Mucosa of descending colon (tissue), 3 donors: ENCODE data around the gene PHF1. TPM values are rescaled to one million over a fixed set of nuclear protein-coding genes. Genes with fewer than 3 reads are reported as not detected.

Experiments
- ATAC-seq: fragments of 200-7000 bp; cut with Tn5 transposase; one replicate; pipeline ENCODE4 v1.9.1; 2020; ENCODE audit warnings: mild to moderate bottlenecking, moderate library complexity
- DNase-seq, 3 donors: peaks; one replicate each; pipeline ENCODE4 v3.0.0-alpha.2; 2020
- H3K36me3 ChIP-seq: fragments of 200-600 bp; one replicate; pipeline ENCODE4 v1.8.0; 2021; ENCODE audit warnings: low read depth, mild to moderate bottlenecking
- H3K4me1 ChIP-seq: fragments of 200-600 bp; one replicate; pipeline ENCODE4 v1.8.0; 2021; ENCODE audit warnings: low read depth, mild to moderate bottlenecking
- H3K4me3 ChIP-seq: fragments of 200-600 bp; one replicate; pipeline ENCODE4 v1.8.0; 2021; ENCODE audit warnings: mild to moderate bottlenecking
- H3K9me3 ChIP-seq: fragments of 200-600 bp; one replicate; pipeline ENCODE4 v1.8.0; 2021; ENCODE audit warnings: mild to moderate bottlenecking
- intact Hi-C, 2 donors: fragments of 100-400 bp; cut with DNase I in 1 of 2; cut with micrococcal nuclease in 1 of 2; formaldehyde crosslinking; loops; one replicate each; pipeline versions ENCODE4 v1.11.0 to v1.11.1; 2022; cut with DNase I, micrococcal nuclease
- total RNA-seq, 3 donors: library from RNA; stranded (reverse); fragmentation: NEBNext Ultra II Directional in 2 of 3; extraction: Animal tissue kit (Norgen Biotek cat#: 25700) in 2 of 3; gene quantifications; one replicate each; pipeline versions ENCODE4 v1.2.1 to v1.2.4, GENCODE V29; 2021 to 2023
- TF ChIP-seq, protein P1 (sequence below): fragments of 200-600 bp; IDR thresholded peaks from one replicate; pipeline ENCODE4 v1.8.0; 2022; ENCODE audit warnings: antibody characterized with exemption, mild to moderate bottlenecking
- donor health status: DM: no; HTN: no; CAD: no; lungs with moderate emphysema.
- donor health status: DM: no; HTN: no; CAD: no.
- donor health status: DM: no; HTN: yes; CAD: no.

Gene PHF1
- total RNA-seq, 3 donors from 2014 or later: 29.9 to 96.5 (median 38.1) TPM

DNA sequence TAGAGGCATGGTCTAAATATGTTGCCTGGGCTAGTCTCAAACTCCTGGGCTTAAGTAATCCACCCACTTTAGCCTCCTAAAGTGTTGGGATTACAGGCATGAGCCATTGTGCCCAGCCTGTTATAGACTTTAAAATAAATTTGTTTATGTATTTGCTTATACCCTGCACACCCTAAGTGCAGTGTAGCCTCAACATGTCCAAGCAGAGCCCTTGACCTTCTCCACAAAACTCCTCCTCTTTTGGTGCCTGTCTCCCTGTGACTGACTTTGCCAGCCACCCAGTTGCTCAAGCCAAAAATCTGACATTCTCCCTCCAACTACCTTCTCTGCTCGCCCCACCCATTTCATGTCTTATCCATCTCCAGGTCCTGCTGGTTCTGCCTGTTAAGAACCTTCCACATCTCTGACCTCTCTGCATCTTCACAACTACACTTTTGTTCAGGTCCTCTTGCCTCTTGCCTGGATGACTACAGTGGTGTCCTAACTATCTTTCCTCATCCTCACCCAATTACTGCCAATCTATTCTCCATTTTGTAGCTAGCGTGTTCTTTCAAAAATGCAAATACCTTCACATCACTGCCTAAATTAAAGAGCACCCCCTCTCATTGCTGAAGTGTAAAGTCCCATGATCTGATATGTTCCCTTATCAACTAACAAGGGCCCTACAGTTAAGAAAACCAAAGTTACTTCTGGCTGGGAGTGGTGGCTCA is 30.4 kb upstream of the PHF1 start:
- TF ChIP-seq, protein P1, sequence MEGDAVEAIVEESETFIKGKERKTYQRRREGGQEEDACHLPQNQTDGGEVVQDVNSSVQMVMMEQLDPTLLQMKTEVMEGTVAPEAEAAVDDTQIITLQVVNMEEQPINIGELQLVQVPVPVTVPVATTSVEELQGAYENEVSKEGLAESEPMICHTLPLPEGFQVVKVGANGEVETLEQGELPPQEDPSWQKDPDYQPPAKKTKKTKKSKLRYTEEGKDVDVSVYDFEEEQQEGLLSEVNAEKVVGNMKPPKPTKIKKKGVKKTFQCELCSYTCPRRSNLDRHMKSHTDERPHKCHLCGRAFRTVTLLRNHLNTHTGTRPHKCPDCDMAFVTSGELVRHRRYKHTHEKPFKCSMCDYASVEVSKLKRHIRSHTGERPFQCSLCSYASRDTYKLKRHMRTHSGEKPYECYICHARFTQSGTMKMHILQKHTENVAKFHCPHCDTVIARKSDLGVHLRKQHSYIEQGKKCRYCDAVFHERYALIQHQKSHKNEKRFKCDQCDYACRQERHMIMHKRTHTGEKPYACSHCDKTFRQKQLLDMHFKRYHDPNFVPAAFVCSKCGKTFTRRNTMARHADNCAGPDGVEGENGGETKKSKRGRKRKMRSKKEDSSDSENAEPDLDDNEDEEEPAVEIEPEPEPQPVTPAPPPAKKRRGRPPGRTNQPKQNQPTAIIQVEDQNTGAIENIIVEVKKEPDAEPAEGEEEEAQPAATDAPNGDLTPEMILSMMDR: no peak
- intact Hi-C loops: no loop called here
- DNase-seq (no peak), ATAC-seq (no peak)
- H3K9me3 ChIP-seq: no peaks in the 10 kb centered on the region
- no peaks in the 10 kb centered on the region for H3K4me1 ChIP-seq
- no peak overlapping the region for H3K4me3 ChIP-seq
- H3K36me3 ChIP-seq: no peaks in the 10 kb centered on the region

DNA sequence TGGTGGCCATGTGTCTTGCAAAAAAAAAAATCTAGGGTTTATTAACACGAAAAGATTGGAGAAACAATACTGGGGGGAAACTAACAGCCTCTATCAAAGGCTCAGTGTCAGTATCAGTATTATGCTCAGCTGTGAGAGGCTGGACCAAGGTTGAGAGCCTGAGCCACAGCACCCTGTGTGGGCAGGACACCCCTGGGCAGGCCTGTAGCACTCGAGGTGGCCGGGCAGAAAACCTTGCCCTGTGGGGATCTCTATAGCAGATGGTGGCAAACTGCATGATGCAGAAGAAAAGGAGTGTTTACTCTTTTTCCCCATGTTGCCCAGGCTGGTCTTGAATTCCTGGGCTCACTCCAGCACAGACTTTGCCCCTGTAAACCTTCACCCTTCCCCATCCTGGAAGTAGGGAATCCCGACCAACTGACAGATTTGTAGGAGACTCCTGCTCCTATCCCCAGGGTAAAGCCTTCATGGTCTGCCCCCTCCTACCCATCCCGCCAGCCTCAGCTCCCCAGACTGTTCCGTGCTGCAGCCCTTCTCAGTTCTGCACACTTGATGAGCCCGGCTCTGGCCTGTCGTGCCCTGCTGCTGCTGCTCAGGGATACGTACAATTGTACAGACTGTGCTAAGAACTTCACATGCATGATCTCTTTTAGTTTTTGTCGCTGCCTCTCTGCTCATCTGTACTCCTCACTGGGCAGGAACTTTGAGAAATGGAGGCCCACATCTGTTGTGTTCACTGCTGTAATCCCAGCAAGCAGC is 27.2 kb upstream of the PHF1 start:
- TF ChIP-seq, protein P1: no peak
- no peaks in the 10 kb centered on the region for H3K36me3 ChIP-seq
- intact Hi-C loops: no loop called here
- DNase-seq (no peak), ATAC-seq (no peak)
- no peak overlapping the region for H3K4me3 ChIP-seq
- H3K9me3 ChIP-seq: no peaks in the 10 kb centered on the region
- no peaks in the 10 kb centered on the region for H3K4me1 ChIP-seq

DNA sequence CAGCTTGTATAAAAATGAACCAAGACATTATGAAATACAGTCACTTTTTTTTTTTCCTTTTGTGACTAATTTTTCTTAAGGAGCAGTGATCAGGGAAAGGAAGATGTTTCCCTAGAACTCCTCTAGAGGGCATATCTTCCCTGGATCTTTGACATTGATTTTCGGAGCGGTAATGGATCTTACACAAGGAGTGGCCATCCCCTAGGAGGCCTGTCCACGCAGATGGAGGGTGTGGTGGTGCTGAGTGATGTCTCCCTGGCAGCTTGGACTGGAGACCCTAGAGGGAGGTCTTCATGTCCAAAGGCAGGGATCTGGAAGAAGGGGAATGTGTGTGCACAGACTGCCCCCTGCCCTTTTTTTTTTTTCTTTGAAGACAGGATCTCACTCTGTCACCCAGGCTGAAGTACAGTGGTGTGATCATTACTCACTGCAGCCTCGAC is 26.2 kb upstream of the PHF1 start:
- H3K4me1 ChIP-seq: no peaks in the 10 kb centered on the region
- DNase-seq: no peak
- TF ChIP-seq, protein P1: no peak
- no peaks in the 10 kb centered on the region for H3K36me3 ChIP-seq
- peak; percentile 64 for ATAC-seq
- intact Hi-C loops: no loop called here
- H3K9me3 ChIP-seq: no peaks in the 10 kb centered on the region
- H3K4me3 ChIP-seq: no peak overlapping the region

DNA sequence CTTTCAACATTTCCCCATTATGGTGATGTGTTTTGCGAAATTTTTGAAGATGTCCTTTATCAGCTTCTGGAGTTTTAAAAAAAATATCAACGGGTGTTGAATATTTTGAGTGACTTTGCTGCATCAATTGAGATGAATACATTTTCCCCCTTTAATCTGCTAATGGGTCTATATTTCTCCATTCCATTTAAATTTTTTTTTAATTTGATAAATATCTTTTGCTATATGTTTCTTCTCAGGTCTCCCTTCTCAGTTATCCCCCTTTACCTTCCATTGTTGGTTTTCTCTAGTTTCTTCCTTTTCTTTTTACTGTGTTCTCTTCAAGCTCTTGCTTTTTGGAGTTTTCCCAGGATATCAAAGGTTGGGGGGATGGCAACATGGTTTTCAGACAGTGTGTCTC is 20.6 kb upstream of the PHF1 start:
- TF ChIP-seq, protein P1: no peak
- peaks cover 12% of the 10 kb centered on the region for H3K4me1 ChIP-seq
- H3K4me3 ChIP-seq: no peak overlapping the region
- H3K9me3 ChIP-seq: no peaks in the 10 kb centered on the region
- ATAC-seq (no peak), DNase-seq (no peak)
- no peaks in the 10 kb centered on the region for H3K36me3 ChIP-seq
- intact Hi-C loops: no loop called here

DNA sequence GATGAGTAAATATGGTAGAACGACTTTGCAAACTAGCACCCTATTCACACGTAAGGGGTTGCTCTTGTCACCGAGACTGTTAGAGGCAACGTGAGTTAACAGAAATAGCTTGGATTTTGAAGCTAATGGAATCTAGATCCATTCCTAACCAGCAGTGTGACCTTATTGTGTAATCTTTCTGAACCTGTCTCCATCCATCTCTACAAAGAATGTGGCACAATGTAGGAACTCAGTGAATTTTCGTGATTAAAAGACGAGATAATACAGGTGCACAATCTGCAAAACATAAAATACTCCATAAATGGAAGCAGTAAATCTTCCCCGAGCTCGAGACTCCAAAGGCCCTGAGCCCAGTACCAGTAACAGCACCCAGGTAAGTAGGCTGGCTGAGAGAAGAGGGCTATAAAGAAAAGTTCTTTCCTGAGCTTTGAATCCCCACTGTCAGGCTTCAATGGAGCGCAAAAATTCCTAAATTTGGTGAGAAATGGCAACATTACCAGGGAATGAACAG is 20.0 kb upstream of the PHF1 start:
- TF ChIP-seq, protein P1: no peak
- Histone ChIP-seq H3K36me3 (no peaks in the 10 kb centered on the region), H3K4me1 (peaks cover 12% of the 10 kb centered on the region), H3K4me3 (no peak overlapping the region), H3K9me3 (no peaks in the 10 kb centered on the region)
- DNase-seq: no peak
- ATAC-seq: no peak
- intact Hi-C loops: no loop called here
